Activated B cell treated with CpG ODN at 0.5 μM for 24 hours (primary cell): ENCODE measurements around the gene TCERG1L. TPM values are rescaled to one million over a fixed set of nuclear protein-coding genes. Genes with fewer than 3 reads are reported as not detected.

ENCODE experiments used
- ATAC-seq: fragments of 200-7000 bp; cut with Tn5 transposase; one replicate; pipeline ENCODE4 v1.10.0; 2021; ENCODE audit warnings: low read depth, mild to moderate bottlenecking, moderate library complexity
- CTCF ChIA-PET: fragments of 350-600 bp; sonication (Branson Sonifier 250); formaldehyde crosslinking; loops from one replicate; lab custom pipeline; 2021; ENCODE audit warnings: antibody characterized with exemption; lab: Charles Lee
- POLR2A ChIA-PET: fragments of 350-600 bp; sonication (Branson Sonifier 250); formaldehyde crosslinking; loops from one replicate; lab custom pipeline; 2021; ENCODE audit warnings: antibody characterized with exemption; lab: Charles Lee
- DNase-seq: peaks from one replicate; pipeline ENCODE4 v3.0.0; 2022
- H3K27ac Mint-ChIP-seq: one replicate; pipeline ENCODE4 v1.8.0; 2020; ENCODE audit warnings: mixed read lengths
- H3K27me3 Mint-ChIP-seq: one replicate; pipeline ENCODE4 v1.8.0; 2021; ENCODE audit warnings: mixed read lengths
- H3K36me3 Mint-ChIP-seq: one replicate; pipeline ENCODE4 v1.8.0; 2021; ENCODE audit warnings: low read depth, mixed read lengths
- H3K4me1 Mint-ChIP-seq: one replicate; pipeline ENCODE4 v1.8.0; 2021; ENCODE audit warnings: mixed read lengths
- H3K4me3 Mint-ChIP-seq: one replicate; pipeline ENCODE4 v1.8.0; 2020; ENCODE audit warnings: mild to moderate bottlenecking, mixed read lengths
- H3K9me3 Mint-ChIP-seq: one replicate; pipeline ENCODE4 v1.8.0; 2020; ENCODE audit warnings: mixed read lengths
- CTCF ChIP-seq: fragments of 200-600 bp; IDR thresholded peaks from one replicate; pipeline ENCODE4 v1.8.0; 2022; ENCODE audit warnings: antibody characterized with exemption, mild to moderate bottlenecking
- intact Hi-C: fragments of 100-400 bp; cut with micrococcal nuclease; formaldehyde crosslinking; loops from one replicate; pipeline ENCODE4 v1.15.1; 2024
- total RNA-seq: library from RNA; stranded (reverse); gene quantifications from 2 replicates; pipeline ENCODE4 v1.2.3, GENCODE V29; 2022

Gene TCERG1L
- total RNA-seq, 1 donor from 2014 or later: not detected

DNA sequence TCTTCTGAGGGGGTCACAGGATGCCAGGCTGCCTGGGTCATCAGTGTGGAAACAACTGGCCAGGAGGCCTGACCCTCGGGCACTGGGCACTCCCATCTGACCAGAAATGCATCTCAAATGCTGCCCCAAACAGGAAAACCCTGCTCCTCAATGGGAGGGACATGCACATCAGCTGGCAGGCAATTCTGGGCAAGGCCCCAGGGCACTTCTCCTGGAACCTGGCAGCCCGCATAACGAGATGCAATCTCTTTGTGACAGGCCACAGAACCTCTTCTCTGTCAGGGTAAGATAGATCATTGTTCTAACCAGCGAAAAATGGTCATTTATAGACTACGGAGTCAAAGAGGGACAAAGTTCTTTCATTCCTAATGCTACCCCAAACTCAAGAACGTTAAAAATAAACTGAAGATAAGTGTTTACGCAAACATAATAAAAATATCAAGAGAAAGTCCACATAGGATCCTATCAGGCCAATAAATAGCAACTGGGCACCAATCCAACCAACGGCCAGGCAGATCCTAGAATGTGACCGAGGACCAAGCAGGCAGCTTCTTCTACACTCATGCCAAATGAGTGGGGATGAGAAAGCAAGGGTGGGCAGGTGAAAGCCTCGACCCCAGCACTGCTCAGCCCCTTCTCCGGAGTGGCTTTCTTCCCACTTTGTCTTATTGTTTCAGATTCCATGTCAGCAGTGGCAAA lies 212.3 kb downstream of the TCERG1L start:
- POLR2A ChIA-PET: no interaction called here
- Mint-ChIP-seq H3K4me3 (no peak overlapping the region), H3K27ac (no peak overlapping the region), H3K4me1 (no peaks in the 10 kb centered on the region), H3K36me3 (no peaks in the 10 kb centered on the region), H3K27me3 (no peaks in the 10 kb centered on the region), H3K9me3 (no peaks in the 10 kb centered on the region)
- DNase-seq (no peak), ATAC-seq (no peak)
- intact Hi-C loops: no loop called here
- no peak for TF ChIP-seq CTCF
- CTCF ChIA-PET: no interaction called here

DNA sequence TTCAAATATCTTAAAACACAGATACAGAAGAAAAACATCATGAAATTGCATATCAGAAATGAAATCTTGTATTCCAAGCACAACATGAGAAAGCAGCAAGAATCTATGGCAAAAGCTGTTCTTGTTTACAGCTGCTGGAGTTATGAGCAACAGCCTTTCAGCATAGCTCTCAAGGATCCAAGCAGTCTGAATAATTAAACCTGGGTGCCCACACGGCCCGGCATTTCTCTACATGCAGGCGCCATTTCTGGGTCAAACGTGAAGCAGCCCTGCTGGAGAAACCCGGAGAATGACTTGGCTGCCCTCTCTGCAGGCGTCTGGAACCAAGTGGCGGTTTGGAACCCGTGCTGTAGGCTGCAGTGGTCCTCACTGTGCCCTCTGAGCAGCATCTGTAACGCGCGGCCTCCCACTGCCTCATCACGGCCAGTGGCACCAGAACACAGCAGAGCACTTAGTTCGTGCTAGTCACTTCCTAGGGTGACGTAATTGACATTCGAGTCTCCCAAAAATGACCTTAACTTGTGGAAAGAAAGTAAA lies 213.0 kb downstream of the TCERG1L start:
- H3K9me3 Mint-ChIP-seq: no peaks in the 10 kb centered on the region
- DNase-seq: no peak
- no peaks in the 10 kb centered on the region for H3K4me1 Mint-ChIP-seq
- no peak overlapping the region for H3K4me3 Mint-ChIP-seq
- no peak for TF ChIP-seq CTCF
- no peaks in the 10 kb centered on the region for H3K27me3 Mint-ChIP-seq
- ChIA-PET CTCF (no interaction called here), POLR2A (no interaction called here)
- intact Hi-C loops: no loop called here
- H3K27ac Mint-ChIP-seq: no peak overlapping the region
- no peak for ATAC-seq
- no peaks in the 10 kb centered on the region for H3K36me3 Mint-ChIP-seq

DNA sequence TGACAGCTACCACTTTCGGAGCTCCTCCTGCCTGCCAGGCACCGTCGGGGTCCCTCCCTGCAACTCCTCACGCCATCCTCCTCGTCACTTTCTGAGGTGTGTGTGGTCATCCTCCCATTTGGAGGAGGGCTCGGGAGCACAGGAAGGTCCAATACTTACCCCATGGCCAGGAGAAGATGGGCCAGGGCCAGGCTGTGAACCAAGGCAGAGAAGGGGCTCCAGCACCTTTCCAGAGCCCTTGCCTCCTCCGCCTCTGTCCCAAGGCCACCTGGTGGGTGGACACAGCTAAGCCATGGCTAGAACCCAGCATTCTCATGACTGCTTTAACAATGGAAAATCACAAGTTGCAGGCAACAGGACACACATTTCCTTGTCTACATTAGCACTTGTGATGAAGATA lies 215.5 kb downstream of the TCERG1L start:
- no peak for DNase-seq
- intact Hi-C loops: no loop called here
- POLR2A ChIA-PET: no interaction called here
- CTCF ChIA-PET: no interaction called here
- no peak for ATAC-seq
- Mint-ChIP-seq H3K4me1 (no peaks in the 10 kb centered on the region), H3K27me3 (no peaks in the 10 kb centered on the region), H3K27ac (no peak overlapping the region), H3K4me3 (no peak overlapping the region), H3K9me3 (no peaks in the 10 kb centered on the region), H3K36me3 (no peaks in the 10 kb centered on the region)
- TF ChIP-seq CTCF: no peak

GRCh38 chr10:131095313-131095580 lies 216.3 kb downstream of the TCERG1L start:
- no peak for DNase-seq
- Mint-ChIP-seq H3K27ac (no peak overlapping the region), H3K9me3 (no peaks in the 10 kb centered on the region), H3K4me1 (no peaks in the 10 kb centered on the region), H3K36me3 (no peaks in the 10 kb centered on the region), H3K4me3 (no peak overlapping the region), H3K27me3 (no peaks in the 10 kb centered on the region)
- TF ChIP-seq CTCF: no peak
- intact Hi-C loops: no loop called here
- ChIA-PET CTCF (no interaction called here), POLR2A (no interaction called here)
- ATAC-seq: no peak

- ChIA-PET POLR2A (no interaction called here), CTCF (no interaction called here)
- no peak for ATAC-seq
- no peak overlapping the region for H3K4me3 Mint-ChIP-seq
- no peaks in the 10 kb centered on the region for H3K9me3 Mint-ChIP-seq
- TF ChIP-seq CTCF: no peak
- no peaks in the 10 kb centered on the region for H3K27me3 Mint-ChIP-seq
- DNase-seq: no peak
- intact Hi-C loops: no loop called here
- H3K36me3 Mint-ChIP-seq: no peaks in the 10 kb centered on the region
- H3K4me1 Mint-ChIP-seq: no peaks in the 10 kb centered on the region
- no peak overlapping the region for H3K27ac Mint-ChIP-seq
Observed at GRCh38 chr10:131094527-131095312, 216.8 kb downstream of the TCERG1L start.
